Upper lobe of right lung (tissue), 1 donor: ENCODE results near the gene ZSWIM9. TPM values are rescaled to one million over a fixed set of nuclear protein-coding genes. Genes with fewer than 3 reads are reported as not detected.

ENCODE experiments used
- ATAC-seq: fragments of 200-7000 bp; cut with Tn5 transposase; one replicate; pipeline ENCODE4 v1.9.1; 2020; ENCODE audit warnings: mild to moderate bottlenecking, moderate library complexity
- DNase-seq: peaks from one replicate; pipeline ENCODE4 v3.0.0-alpha.2; 2020
- H3K27ac ChIP-seq: fragments of 200-600 bp; one replicate; pipeline ENCODE4 v1.8.0; 2022
- H3K27me3 ChIP-seq: fragments of 200-600 bp; one replicate; pipeline ENCODE4 v1.8.0; 2022; ENCODE audit warnings: mild to moderate bottlenecking
- H3K36me3 ChIP-seq: fragments of 200-600 bp; one replicate; pipeline ENCODE4 v1.8.0; 2022
- H3K4me1 ChIP-seq: fragments of 200-600 bp; one replicate; pipeline ENCODE4 v1.8.0; 2022
- H3K4me3 ChIP-seq: fragments of 200-600 bp; one replicate; pipeline ENCODE4 v1.8.0; 2022; ENCODE audit warnings: mild to moderate bottlenecking
- H3K9me3 ChIP-seq: fragments of 200-600 bp; one replicate; pipeline ENCODE4 v1.8.0; 2022
- intact Hi-C: fragments of 100-400 bp; cut with DNase I; formaldehyde crosslinking; loops from one replicate; pipeline ENCODE4 v1.11.0; 2022
- long read RNA-seq: library from polyadenylated mRNA; unstranded; transcript quantifications from one replicate; pipeline ENCODE4 v2.0.0, GENCODE V29; 2021
- total RNA-seq: library from RNA; stranded (reverse); fragmentation: NEBNext Ultra II Directional; extraction: Animal tissue kit (Norgen Biotek cat#: 25700); gene quantifications from one replicate; pipeline ENCODE4 v1.2.1, GENCODE V29; 2021
- TF ChIP-seq, protein P1 (sequence below): fragments of 200-600 bp; IDR thresholded peaks from one replicate; pipeline ENCODE4 v1.8.0; 2022; ENCODE audit warnings: antibody characterized with exemption
- donor health status: DM: no; HTN: yes; CAD: no; lungs with severe emphysema.

Gene ZSWIM9
- 7.5 TPM for total RNA-seq
- long read RNA-seq, partial matches to known transcripts, result 2 of 11 reads
- long read RNA-seq, other reads (novel, unspliced or antisense), result 8 of 11 reads

DNA sequence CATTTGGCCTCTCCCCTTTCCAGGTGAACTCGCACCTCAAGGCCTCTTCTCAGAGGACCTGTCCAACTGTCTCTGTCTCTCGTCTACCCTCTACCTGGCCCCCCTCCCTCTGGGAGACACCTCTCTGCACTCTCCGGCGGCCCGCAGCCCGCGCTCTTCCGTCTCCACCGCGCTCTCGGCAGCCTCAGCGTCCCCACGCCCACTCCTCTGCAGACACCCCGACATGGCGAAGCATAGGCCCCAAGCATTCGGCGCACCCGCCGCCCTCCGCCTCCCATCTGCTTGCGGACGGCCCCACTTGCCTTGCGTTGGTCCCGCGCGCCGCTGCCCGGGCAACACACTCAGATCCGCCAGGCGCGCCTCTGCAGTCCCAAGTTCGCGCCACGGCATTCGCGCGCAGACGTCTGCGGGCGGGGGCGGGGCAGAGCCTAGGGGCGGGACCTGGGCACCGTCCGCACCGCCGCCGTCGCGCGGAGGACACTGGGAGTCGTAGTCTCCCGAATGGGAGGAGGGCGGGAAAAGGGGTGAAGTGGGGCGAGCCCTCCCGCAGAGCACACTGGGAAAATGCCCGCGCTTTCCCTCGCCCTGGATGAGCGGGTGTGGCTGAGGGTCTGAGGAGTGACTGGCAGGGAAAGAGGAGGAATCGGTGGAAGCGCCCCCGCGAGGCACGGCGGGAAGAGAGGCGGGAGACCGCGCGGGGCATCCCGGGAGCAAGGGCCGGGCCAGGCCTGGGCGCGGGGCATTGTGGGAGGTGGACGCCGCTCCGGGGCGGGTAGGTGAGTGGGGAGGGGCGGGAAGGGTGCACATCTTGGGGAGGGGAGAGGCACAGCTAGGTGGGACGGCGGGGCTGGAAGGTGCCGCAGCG is at the start of gene ZSWIM9, which contains the start of gene LIG1:
Gene ZSWIM9, plus strand, starts transcription at position 742 of the 865 bp plus-strand sequence. CDS start 1,123 bp downstream, outside the sequence.
Gene LIG1, minus strand, starts transcription at position 406 of the 865 bp plus-strand sequence. CDS start 4,778 bp downstream, outside the sequence.
- intact Hi-C loops, result no loop called here
- peak; percentile 93 for ATAC-seq
- DNase-seq, result peak; percentile 97

GRCh38 chr19:48121066-48121465 is 49.4 kb upstream of the ZSWIM9 start:
- no peak for DNase-seq
- ATAC-seq, result no peak
- no peak overlapping the region for H3K4me3 ChIP-seq
- no peak overlapping the region for H3K27ac ChIP-seq
- intact Hi-C loops, result no loop called here
- TF ChIP-seq, protein P1, sequence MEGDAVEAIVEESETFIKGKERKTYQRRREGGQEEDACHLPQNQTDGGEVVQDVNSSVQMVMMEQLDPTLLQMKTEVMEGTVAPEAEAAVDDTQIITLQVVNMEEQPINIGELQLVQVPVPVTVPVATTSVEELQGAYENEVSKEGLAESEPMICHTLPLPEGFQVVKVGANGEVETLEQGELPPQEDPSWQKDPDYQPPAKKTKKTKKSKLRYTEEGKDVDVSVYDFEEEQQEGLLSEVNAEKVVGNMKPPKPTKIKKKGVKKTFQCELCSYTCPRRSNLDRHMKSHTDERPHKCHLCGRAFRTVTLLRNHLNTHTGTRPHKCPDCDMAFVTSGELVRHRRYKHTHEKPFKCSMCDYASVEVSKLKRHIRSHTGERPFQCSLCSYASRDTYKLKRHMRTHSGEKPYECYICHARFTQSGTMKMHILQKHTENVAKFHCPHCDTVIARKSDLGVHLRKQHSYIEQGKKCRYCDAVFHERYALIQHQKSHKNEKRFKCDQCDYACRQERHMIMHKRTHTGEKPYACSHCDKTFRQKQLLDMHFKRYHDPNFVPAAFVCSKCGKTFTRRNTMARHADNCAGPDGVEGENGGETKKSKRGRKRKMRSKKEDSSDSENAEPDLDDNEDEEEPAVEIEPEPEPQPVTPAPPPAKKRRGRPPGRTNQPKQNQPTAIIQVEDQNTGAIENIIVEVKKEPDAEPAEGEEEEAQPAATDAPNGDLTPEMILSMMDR, result no peak
- H3K27me3 ChIP-seq, result no peaks in the 10 kb centered on the region
- H3K4me1 ChIP-seq, result peaks cover 8% of the 10 kb centered on the region
- H3K36me3 ChIP-seq, result no peaks in the 10 kb centered on the region
- H3K9me3 ChIP-seq, result no peaks in the 10 kb centered on the region

More for the DNA sequence above, at the start of gene ZSWIM9, which contains the start of gene LIG1:
- Histone ChIP-seq H3K27me3 (no peaks in the 10 kb centered on the region), H3K36me3 (no peaks in the 10 kb centered on the region), H3K4me3 (peak within 1 kb of the TSS; percentile 82), H3K27ac (peak within 1 kb of the TSS; percentile 90), H3K9me3 (no peaks in the 10 kb centered on the region), H3K4me1 (peaks cover 7% of the 10 kb centered on the region)
- TF ChIP-seq, protein P1, result no peak

DNA sequence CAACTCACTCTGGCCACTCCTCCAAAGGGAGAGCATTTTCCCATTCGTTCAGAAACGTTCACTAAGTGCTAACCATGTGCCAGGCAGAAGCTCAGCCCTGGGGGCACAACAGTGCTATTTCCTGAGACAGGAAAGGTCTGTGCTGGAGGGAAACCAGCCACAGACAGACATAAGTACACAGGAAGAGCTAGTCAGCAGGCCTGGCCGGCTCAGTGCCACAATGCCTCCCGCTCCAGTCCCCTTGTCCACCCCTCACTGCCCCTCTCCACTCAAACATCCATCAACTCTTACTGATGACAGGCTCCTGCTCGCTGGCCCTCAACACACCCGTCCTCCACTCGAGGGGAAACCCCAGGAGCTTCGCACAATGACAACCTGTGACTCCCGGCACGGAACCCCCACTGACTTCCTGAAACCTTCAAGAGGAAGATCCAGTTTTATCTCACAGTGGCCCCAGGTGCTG is 48.5 kb upstream of the ZSWIM9 start:
- DNase-seq, result no peak
- no peak overlapping the region for H3K27ac ChIP-seq
- TF ChIP-seq, protein P1, result no peak

DNA sequence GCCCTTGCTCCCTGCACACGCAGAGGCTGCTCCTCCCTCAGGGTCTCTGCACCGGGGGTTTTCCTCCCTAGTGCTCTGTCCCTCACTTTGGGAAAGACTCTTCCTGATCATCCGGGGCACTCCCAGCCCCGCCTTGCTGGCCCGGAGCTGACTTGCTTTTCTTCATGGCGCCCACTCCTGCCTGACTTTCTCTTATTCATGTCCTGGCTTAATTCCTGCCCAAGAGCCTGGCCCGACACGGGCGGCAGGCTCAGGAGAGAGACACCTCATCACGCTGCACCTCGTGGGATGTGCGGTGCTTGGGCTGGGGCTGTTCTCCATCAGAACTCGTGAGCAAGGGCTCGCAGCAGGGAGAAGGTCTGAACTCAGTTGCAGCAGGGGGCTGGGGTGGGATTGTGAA is 48.1 kb upstream of the ZSWIM9 start:
- Histone ChIP-seq H3K9me3 (no peaks in the 10 kb centered on the region), H3K4me3 (no peak overlapping the region), H3K36me3 (no peaks in the 10 kb centered on the region), H3K4me1 (peaks cover 8% of the 10 kb centered on the region), H3K27me3 (no peaks in the 10 kb centered on the region), H3K27ac (no peak overlapping the region)
- ATAC-seq, result no peak
- intact Hi-C loops, result no loop called here
- no peak for DNase-seq
- TF ChIP-seq, protein P1, result no peak

More for the DNA sequence above, 48.5 kb upstream of the ZSWIM9 start:
- H3K4me3 ChIP-seq, result no peak overlapping the region
- H3K27me3 ChIP-seq, result no peaks in the 10 kb centered on the region
- no peaks in the 10 kb centered on the region for H3K36me3 ChIP-seq
- peak; percentile 80 for ATAC-seq
- intact Hi-C loops, result no loop called here
- peaks cover 8% of the 10 kb centered on the region for H3K4me1 ChIP-seq
- no peaks in the 10 kb centered on the region for H3K9me3 ChIP-seq

DNA sequence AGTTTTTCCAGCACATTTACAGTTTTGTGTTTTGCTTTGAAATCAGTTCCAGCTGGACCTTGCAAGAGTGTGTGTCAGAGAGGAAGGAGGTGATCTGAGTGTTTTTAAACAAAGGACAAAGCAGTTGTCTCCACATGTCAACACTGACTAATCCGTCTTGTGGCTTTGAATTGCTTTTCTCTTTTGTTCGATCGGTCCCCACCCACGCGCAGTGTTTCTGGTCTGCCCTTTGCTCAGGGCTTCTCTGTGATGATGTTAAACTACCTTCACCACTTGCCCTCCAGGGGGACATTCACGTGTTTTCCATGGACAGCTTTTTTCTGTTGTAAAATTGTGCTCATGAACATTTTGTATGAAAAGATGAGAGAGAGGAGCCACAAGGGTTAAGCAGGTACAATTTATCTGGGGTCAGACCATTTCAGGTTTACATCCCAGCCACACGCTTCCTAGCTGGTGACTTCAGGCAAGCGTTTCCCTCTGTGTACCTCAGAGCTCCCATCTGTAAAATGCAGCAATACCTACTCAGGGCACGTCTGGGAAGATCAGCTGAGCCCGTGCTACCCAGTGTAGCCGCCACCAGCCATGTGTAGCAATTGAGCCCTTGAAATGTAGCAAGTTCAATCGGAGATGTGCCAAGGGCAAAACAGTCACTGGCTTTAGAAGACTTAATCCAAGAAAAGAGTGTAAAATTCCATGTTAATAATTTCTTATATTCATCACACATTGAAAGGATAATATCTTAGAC is 46.4 kb upstream of the ZSWIM9 start:
- Histone ChIP-seq H3K9me3 (no peaks in the 10 kb centered on the region), H3K27ac (no peak overlapping the region), H3K4me3 (no peak overlapping the region), H3K4me1 (peaks cover 8% of the 10 kb centered on the region), H3K27me3 (no peaks in the 10 kb centered on the region), H3K36me3 (peaks cover 7% of the 10 kb centered on the region)
- TF ChIP-seq, protein P1, result peak; percentile 6
- intact Hi-C loops, result no loop called here
- peak; percentile 20 for ATAC-seq
- DNase-seq, result no peak
